Measurements from ENCODE around the gene CELF2. TPM values are rescaled to one million over a fixed set of nuclear protein-coding genes. Genes with fewer than 3 reads are reported as not detected.

Gene CELF2
- total and polyA plus RNA-seq, 9 of the 15 experiments (the other 6 are each of a cell fraction or from before 2014, with no cell fraction given), result 4.0 to 20.3 (median 11.1) TPM

DNA sequence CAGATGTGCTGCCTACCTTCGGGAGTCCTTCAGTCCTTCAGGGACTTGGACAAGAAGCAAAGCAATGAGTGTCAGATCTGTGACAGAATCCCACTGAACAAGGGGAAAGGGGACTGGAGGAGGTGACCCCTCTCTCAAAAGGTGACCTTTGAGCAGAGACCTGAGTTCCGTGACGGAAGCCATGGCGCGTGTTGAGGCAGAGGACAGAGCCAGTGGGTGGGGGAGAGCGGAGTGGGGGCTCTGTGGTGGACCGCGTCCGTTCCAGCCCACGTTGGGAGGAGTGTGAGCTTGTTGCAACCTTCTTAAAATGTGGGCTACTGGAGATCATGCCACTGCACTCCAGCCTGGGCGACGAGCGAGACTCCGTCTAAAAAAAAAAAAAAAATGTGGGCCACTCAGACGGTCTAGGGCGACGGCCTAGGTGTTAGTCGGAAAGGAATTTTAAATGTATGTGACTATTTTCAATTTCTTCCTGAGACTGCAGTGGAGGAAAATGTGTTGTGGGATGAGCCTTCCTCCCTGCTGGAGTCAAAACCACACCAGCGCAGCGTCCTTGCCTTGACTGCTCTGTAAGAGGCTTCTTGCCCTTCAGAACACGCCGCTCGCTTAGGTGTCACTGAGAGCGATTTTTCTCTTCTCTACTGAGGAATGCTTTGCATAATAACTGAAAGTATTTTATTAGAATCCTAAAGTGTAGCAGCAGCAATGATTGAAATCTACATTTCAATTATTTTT, 272.7 kb downstream of the CELF2 start:
- intact Hi-C loops (cut with micrococcal nuclease), result no loop called here
- in situ Hi-C loops (cut with MboI), result no loop called here
- Histone ChIP-seq H3K4me1 (replicated peaks in 1 of 2; ENCODE audit: control insufficient read depth in 2 of 2, insufficient read depth in 2 of 2, low read length in 2 of 2) (no peaks in the 10 kb centered on the region; a peak in 1 of 5 replicates), H4K20me1 (replicated peaks; ENCODE audit: control insufficient read depth, insufficient read depth, low read length) (no peaks in the 10 kb centered on the region), H3K9me1 (ENCODE audit: control insufficient read depth, insufficient read depth, low read length) (no peaks in the 10 kb centered on the region), H3K9me3 (replicated peaks; ENCODE audit: control insufficient read depth, insufficient read depth, low read depth, low read length) (no peaks in the 10 kb centered on the region), H3K4me3 (no peak overlapping the region), H3K4me2 (ENCODE audit: insufficient read depth, low read length) (no peak overlapping the region), H3K36me3 (ENCODE audit: control insufficient read depth, insufficient read depth, low read length) (no peaks in the 10 kb centered on the region), H3K27me3 (ENCODE audit: control insufficient read depth in 2 of 2, insufficient read depth in 2 of 2, low read length in 2 of 2) (no peaks in the 10 kb centered on the region), H3K9ac (ENCODE audit: insufficient read depth in 1 of 2, low read depth in 2 of 2, low read length in 2 of 2) (no peak overlapping the region), H3K27ac (ENCODE audit: extremely low read depth, low read depth, low read length) (no peak overlapping the region), H2AFZ (ENCODE audit: low read depth, low read length) (no peak overlapping the region), H3K79me2 (ENCODE audit: control insufficient read depth, insufficient read depth, low read length) (no peaks in the 10 kb centered on the region)
- no peak for DNase-seq (ENCODE audit: extremely low read depth in 1 of 4, low spot score in 3 of 4)
- ATAC-seq, result no peak
- POLR2A ChIA-PET, result no interaction called here
- no peak for FAIRE-seq
- CTCF ChIA-PET (ENCODE audit: low intra/inter-chr PET ratio), result no interaction called here
- 84% methylated on average over 23 of the region's 24 CpGs for WGBS (ENCODE audit: insufficient coverage, low coverage, missing lambda C conversion rate)
- no TSS peak for BruUV-seq (replicated peaks)
- TF ChIP-seq POLR2AphosphoS5 (IDR thresholded peaks at IDR 0.05; ENCODE audit: control insufficient read depth, insufficient read depth, low read depth, low read length) (no peak), MXI1 (IDR thresholded peaks at IDR 0.05; ENCODE audit: low read depth, low read length) (no peak), TAF15 (IDR thresholded peaks at IDR 0.05; ENCODE audit: low read depth, low read length) (no peak), FUS (optimal IDR thresholded peaks at IDR 0.05; ENCODE audit: low read depth, low read length) (no peak), ZNF583 (CRISPR knock-in tag; IDR thresholded peaks at IDR 0.05) (no peak), ZNF780A (CRISPR knock-in tag; IDR thresholded peaks at IDR 0.05) (no peak), FOS (IDR thresholded peaks at IDR 0.05; ENCODE audit: extremely low read depth, insufficient read length) (no peak), ZNF445 (CRISPR knock-in tag; IDR thresholded peaks at IDR 0.05; ENCODE audit: low read depth) (no peak), FOXP1 (CRISPR knock-in tag; IDR thresholded peaks at IDR 0.05) (no peak), CBFB (CRISPR knock-in tag; IDR thresholded peaks at IDR 0.05) (no peak), ZBTB17 (CRISPR knock-in tag; IDR thresholded peaks at IDR 0.05) (no peak)
- TF ChIP-seq, protein P1, sequence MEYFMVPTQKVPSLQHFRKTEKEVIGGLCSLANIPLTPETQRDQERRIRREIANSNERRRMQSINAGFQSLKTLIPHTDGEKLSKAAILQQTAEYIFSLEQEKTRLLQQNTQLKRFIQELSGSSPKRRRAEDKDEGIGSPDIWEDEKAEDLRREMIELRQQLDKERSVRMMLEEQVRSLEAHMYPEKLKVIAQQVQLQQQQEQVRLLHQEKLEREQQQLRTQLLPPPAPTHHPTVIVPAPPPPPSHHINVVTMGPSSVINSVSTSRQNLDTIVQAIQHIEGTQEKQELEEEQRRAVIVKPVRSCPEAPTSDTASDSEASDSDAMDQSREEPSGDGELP (CRISPR knock-in tag; IDR thresholded peaks at IDR 0.05; ENCODE audit: borderline replicate concordance), result no peak
- TF ChIP-seq, protein P2, sequence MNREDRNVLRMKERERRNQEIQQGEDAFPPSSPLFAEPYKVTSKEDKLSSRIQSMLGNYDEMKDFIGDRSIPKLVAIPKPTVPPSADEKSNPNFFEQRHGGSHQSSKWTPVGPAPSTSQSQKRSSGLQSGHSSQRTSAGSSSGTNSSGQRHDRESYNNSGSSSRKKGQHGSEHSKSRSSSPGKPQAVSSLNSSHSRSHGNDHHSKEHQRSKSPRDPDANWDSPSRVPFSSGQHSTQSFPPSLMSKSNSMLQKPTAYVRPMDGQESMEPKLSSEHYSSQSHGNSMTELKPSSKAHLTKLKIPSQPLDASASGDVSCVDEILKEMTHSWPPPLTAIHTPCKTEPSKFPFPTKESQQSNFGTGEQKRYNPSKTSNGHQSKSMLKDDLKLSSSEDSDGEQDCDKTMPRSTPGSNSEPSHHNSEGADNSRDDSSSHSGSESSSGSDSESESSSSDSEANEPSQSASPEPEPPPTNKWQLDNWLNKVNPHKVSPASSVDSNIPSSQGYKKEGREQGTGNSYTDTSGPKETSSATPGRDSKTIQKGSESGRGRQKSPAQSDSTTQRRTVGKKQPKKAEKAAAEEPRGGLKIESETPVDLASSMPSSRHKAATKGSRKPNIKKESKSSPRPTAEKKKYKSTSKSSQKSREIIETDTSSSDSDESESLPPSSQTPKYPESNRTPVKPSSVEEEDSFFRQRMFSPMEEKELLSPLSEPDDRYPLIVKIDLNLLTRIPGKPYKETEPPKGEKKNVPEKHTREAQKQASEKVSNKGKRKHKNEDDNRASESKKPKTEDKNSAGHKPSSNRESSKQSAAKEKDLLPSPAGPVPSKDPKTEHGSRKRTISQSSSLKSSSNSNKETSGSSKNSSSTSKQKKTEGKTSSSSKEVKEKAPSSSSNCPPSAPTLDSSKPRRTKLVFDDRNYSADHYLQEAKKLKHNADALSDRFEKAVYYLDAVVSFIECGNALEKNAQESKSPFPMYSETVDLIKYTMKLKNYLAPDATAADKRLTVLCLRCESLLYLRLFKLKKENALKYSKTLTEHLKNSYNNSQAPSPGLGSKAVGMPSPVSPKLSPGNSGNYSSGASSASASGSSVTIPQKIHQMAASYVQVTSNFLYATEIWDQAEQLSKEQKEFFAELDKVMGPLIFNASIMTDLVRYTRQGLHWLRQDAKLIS (CRISPR knock-in tag; IDR thresholded peaks at IDR 0.05), result no peak
- TF ChIP-seq, protein P3, sequence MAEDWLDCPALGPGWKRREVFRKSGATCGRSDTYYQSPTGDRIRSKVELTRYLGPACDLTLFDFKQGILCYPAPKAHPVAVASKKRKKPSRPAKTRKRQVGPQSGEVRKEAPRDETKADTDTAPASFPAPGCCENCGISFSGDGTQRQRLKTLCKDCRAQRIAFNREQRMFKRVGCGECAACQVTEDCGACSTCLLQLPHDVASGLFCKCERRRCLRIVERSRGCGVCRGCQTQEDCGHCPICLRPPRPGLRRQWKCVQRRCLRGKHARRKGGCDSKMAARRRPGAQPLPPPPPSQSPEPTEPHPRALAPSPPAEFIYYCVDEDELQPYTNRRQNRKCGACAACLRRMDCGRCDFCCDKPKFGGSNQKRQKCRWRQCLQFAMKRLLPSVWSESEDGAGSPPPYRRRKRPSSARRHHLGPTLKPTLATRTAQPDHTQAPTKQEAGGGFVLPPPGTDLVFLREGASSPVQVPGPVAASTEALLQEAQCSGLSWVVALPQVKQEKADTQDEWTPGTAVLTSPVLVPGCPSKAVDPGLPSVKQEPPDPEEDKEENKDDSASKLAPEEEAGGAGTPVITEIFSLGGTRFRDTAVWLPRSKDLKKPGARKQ (CRISPR knock-in tag; IDR thresholded peaks at IDR 0.05), result no peak
- TF ChIP-seq, protein P4, sequence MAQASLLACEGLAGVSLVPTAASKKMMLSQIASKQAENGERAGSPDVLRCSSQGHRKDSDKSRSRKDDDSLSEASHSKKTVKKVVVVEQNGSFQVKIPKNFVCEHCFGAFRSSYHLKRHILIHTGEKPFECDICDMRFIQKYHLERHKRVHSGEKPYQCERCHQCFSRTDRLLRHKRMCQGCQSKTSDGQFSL (CRISPR knock-in tag; IDR thresholded peaks at IDR 0.05), result no peak
- TF ChIP-seq, protein P4 (tag; IDR thresholded peaks at IDR 0.05), result no peak

Measured in K562 (cell line).